ENCODE results near the gene PHACTR4.

DNA sequence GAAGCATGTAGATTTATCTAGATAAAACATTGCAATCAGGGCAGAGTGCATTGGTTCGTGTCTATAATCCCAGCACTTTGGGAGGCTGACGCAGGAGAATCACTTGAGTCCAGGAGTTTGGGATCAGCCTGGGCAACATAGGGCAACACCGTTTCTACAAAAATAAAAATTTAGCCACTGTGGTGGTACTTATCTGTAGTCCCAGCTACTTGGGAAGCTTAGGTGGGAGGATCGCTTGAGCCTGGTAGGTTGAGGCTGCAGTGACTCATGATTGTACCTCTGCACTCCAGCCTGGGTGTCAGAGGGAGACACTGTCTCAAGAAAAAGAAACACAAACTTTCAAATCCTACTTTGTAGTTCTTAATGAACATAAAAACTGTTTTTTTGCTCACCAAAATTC lies 72.1 kb downstream of the PHACTR4 start:
- TF ChIP-seq CTCF (conservative IDR thresholded peaks at IDR 0.05 in 1 of 2, IDR thresholded peaks at IDR 0.05 in 1 of 2; ENCODE audit: low read depth in 1 of 2, low read length in 2 of 2) (no peak), EZH2 (IDR thresholded peaks at IDR 0.05; ENCODE audit: low read length, missing control alignments) (no peak)

All from fibroblast of lung (primary cell).